HCT116 (cell line): ENCODE data around the gene DPYSL4. TPM values are rescaled to one million over a fixed set of nuclear protein-coding genes. Genes with fewer than 3 reads are reported as not detected.

ENCODE experiments used
- ATAC-seq: fragments of 200-7000 bp; cut with Tn5 transposase; 2 replicates; pipeline ENCODE4 v1.9.1; 2020; ENCODE audit warnings: mild to moderate bottlenecking, moderate library complexity
- BruUV-seq: library from RNA; stranded (reverse); fragments of 400-500 nt; replicated peaks from 2 replicates; lab custom pipeline; 2021; lab: Mats Ljungman, UMichigan
- CTCF ChIA-PET: fragments of 300-600 bp; sonication (Branson Sonifier 250); formaldehyde crosslinking; loops from one replicate; lab custom pipeline; 2021; ENCODE audit warnings: antibody characterized with exemption; lab: Charles Lee
- POLR2A ChIA-PET: fragments of 300-600, 350-600 bp; sonication (Branson Sonifier 250); formaldehyde crosslinking; loops from one replicate; lab custom pipeline; 2021; ENCODE audit warnings: antibody characterized with exemption; lab: Charles Lee
- RAD21 ChIA-PET, 2 experiments: fragments of 300-600 bp; sonication (Branson Sonifier 250); formaldehyde crosslinking; loops; one replicate each; lab custom pipeline; 2023; ENCODE audit warnings: low total read pairs in 2 of 2; ENCODE audit not compliant: uncharacterized antibody in 2 of 2, unreplicated experiment in 2 of 2, low non-redundant PET in 1 of 2; lab: Charles Lee
- DNase-seq: peaks from one replicate; pipeline ENCODE4 v3.0.0-alpha.2; 2010; ENCODE audit warnings: low read depth, low spot score
- H2AFZ ChIP-seq: fragments of 200-600 bp; shearing (Covaris generic), sonication (generic); 2 replicates; pipeline ENCODE4 v1.6.1; 2017; ENCODE audit warnings: low read depth, mixed run types, mixed read lengths, antibody characterized with exemption, low read length; ENCODE audit not compliant: poor library complexity, severe bottlenecking
- H3K27ac ChIP-seq: 2 replicates; pipeline ENCODE4 v1.5.1; 2012; ENCODE audit warnings: low read depth, low read length
- H3K27me3 ChIP-seq: fragments of 200-600 bp; sonication (generic); 2 replicates; pipeline ENCODE4 v1.6.1; 2016; ENCODE audit warnings: mixed run types, low read length, mixed read lengths; ENCODE audit not compliant: insufficient read depth
- H3K36me3 ChIP-seq, 2 experiments: fragments of 200-500 bp in 1 of 2; fragments of 200-600 bp in 1 of 2; sonication (Bioruptor generic) in 1 of 2; sonication (generic) in 1 of 2; 2 replicates each; pipeline versions ENCODE4 v1.5.1 to v1.6.1; 2014 to 2016; ENCODE audit warnings: low read length in 2 of 2, inconsistent platforms in 1 of 2, mixed read lengths in 1 of 2, mixed run types in 1 of 2; ENCODE audit not compliant: insufficient read depth in 2 of 2, control insufficient read depth in 1 of 2
- H3K4me1 ChIP-seq, 2 experiments: fragments of 200-600 bp in 1 of 2; sonication (generic) in 1 of 2; 2 replicates each; pipeline versions ENCODE4 v1.5.1 to v1.6.1; 2012 to 2017; ENCODE audit warnings: low read length in 2 of 2, inconsistent platforms in 1 of 2, mild to moderate bottlenecking in 1 of 2, mixed read lengths in 1 of 2, mixed run types in 1 of 2, moderate library complexity in 1 of 2; ENCODE audit not compliant: insufficient read depth in 2 of 2, control insufficient read depth in 1 of 2
- H3K4me2 ChIP-seq: fragments of 200-600 bp; sonication (generic); 2 replicates; pipeline ENCODE4 v1.6.1; 2017; ENCODE audit warnings: mixed run types, low read length, mixed read lengths
- H3K4me3 ChIP-seq, 2 experiments: fragments of 200-600 bp in 1 of 2; sonication (generic) in 1 of 2; replicated peaks in 1 of 2; 2 replicates each; pipeline ENCODE4 v1.5.1; 2011 to 2016; ENCODE audit warnings: low read length in 2 of 2, control low read depth in 1 of 2, low read depth in 1 of 2, mild to moderate bottlenecking in 1 of 2, mixed read lengths in 1 of 2, mixed run types in 1 of 2
- H3K79me2 ChIP-seq: fragments of 200-600 bp; sonication (generic); 2 replicates; pipeline ENCODE4 v1.6.1; 2017; ENCODE audit warnings: mild to moderate bottlenecking, mixed run types, low read length, moderate library complexity, mixed read lengths; ENCODE audit not compliant: insufficient read depth
- H3K9ac ChIP-seq: fragments of 200-600 bp; sonication (generic); 2 replicates; pipeline ENCODE4 v1.6.1; 2016; ENCODE audit warnings: low read length, mixed read lengths
- H3K9me2 ChIP-seq: fragments of 200-600 bp; sonication (generic), shearing (Covaris generic); 2 replicates; pipeline ENCODE4 v1.6.1; 2017; ENCODE audit warnings: mixed run types, mild to moderate bottlenecking, moderate library complexity; ENCODE audit not compliant: insufficient read depth
- H3K9me3 ChIP-seq, 2 experiments: fragments of 200-500 bp in 1 of 2; fragments of 200-600 bp in 1 of 2; sonication (Bioruptor generic) in 1 of 2; sonication (generic) in 1 of 2; 2 replicates each; pipeline ENCODE4 v1.6.1; 2014 to 2017; ENCODE audit warnings: low read length in 2 of 2, mixed read lengths in 2 of 2, inconsistent platforms in 1 of 2, low read depth in 1 of 2, mild to moderate bottlenecking in 1 of 2, mixed run types in 1 of 2, moderate library complexity in 1 of 2; ENCODE audit not compliant: control insufficient read depth in 1 of 2, insufficient read depth in 1 of 2
- H4K20me1 ChIP-seq: fragments of 200-600 bp; sonication (generic), shearing (Covaris generic); 2 replicates; pipeline ENCODE4 v1.6.1; 2017; ENCODE audit warnings: mixed run types, mild to moderate bottlenecking, moderate library complexity; ENCODE audit not compliant: insufficient read depth
- CEBPB ChIP-seq: IDR thresholded peaks from 2 replicates; pipeline ENCODE4 v1.6.1; 2012; ENCODE audit warnings: low read depth
- EGR1 ChIP-seq: IDR thresholded peaks from 2 replicates; pipeline ENCODE4 v1.6.1; 2012; ENCODE audit warnings: low read depth
- EZH2 ChIP-seq: fragments of 200-600 bp; sonication (generic); IDR thresholded peaks from 2 replicates; pipeline ENCODE4 v1.6.1; 2017; ENCODE audit warnings: antibody characterized with exemption, mixed run types
- POLR2A ChIP-seq: IDR thresholded peaks from 2 replicates; pipeline ENCODE4 v1.7.0; 2011; ENCODE audit warnings: borderline replicate concordance; ENCODE audit not compliant: insufficient read depth, insufficient read length; ENCODE audit errors: extremely low read depth
- POLR2AphosphoS5 ChIP-seq: IDR thresholded peaks from 2 replicates; pipeline ENCODE4 v1.6.1; 2011; ENCODE audit warnings: mild to moderate bottlenecking, low read depth, low read length, moderate library complexity
- TCF7L2 ChIP-seq: IDR thresholded peaks from 2 replicates; pipeline ENCODE4 v1.7.0; 2011; ENCODE audit warnings: borderline replicate concordance, inconsistent platforms; ENCODE audit not compliant: insufficient read depth, insufficient read length; ENCODE audit errors: extremely low read depth
- ZNF274 ChIP-seq: fragments of 200-500 bp; sonication (Bioruptor generic); IDR thresholded peaks from 2 replicates; pipeline ENCODE4 v1.6.1; 2014; ENCODE audit warnings: mild to moderate bottlenecking, low read depth, low read length, inconsistent platforms
- intact Hi-C: fragments of 100-400 bp; cut with micrococcal nuclease; formaldehyde crosslinking; loops from 2 replicates; pipeline ENCODE4 v1.10.0; 2022
- total RNA-seq: library from RNA; stranded (reverse); gene quantifications from one replicate; pipeline ENCODE4 v1.2.1, GENCODE V29; 2021; ENCODE audit not compliant: unreplicated experiment
- TF ChIP-seq, protein P1 (sequence below): IDR thresholded peaks from 2 replicates; pipeline ENCODE4 v1.6.1; 2012
- TF ChIP-seq, protein P2 (sequence below), 3 experiments: fragments of 200-600 bp in 1 of 3; sonication (generic) in 1 of 3; IDR thresholded peaks in 2 of 3; conservative IDR thresholded peaks in 1 of 3; 2 replicates each; pipeline ENCODE4 v1.5.1; 2012 to 2017; ENCODE audit warnings: low read depth in 2 of 3, low read length in 2 of 3, antibody characterized with exemption in 1 of 3, borderline replicate concordance in 1 of 3, control low read depth in 1 of 3, mild to moderate bottlenecking in 1 of 3, mixed read lengths in 1 of 3, mixed run types in 1 of 3, moderate library complexity in 1 of 3; ENCODE audit not compliant: insufficient read depth in 1 of 3

The DPYSL4 gene
- total RNA-seq, 1 experiment from 2014 or later, result 5.4 TPM

DNA sequence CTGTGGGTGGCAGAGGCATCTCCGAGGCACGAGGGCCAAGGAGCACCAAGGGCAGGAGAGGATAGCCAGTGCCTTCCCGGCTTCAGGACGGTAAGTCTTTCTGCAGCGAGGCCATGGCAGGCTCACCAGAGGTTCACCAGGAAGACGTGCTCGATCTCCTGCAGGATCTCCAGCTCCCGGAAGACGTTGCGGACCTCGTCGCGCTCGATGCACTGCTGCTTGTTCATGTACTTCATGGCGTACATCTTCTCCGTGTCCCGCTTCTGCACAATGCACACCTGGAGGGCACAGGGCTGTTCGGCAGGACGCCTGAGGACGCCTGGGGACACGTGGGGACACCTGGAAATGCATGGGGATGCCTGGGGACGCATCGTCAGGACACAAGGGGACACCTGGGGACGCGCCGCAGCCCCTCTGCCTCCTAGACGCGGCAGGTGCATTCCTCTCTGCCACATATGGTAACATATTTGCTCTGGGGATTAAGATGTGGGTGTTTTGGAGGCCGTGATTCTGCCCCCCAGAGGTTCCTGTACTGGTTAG lies 41.2 kb downstream of the DPYSL4 start:
- no peak for ATAC-seq
- RAD21 ChIA-PET, result no interaction called here
- Histone ChIP-seq H3K4me1 (no peaks in the 10 kb centered on the region), H3K9me2 (no peaks in the 10 kb centered on the region), H3K79me2 (no peaks in the 10 kb centered on the region), H4K20me1 (no peaks in the 10 kb centered on the region), H3K4me3 (no peak overlapping the region), H3K27ac (no peak overlapping the region), H3K4me2 (no peak overlapping the region), H3K36me3 (no peaks in the 10 kb centered on the region), H3K27me3 (no peaks in the 10 kb centered on the region), H3K9ac (no peak overlapping the region)
- BruUV-seq, result no TSS peak
- intact Hi-C loops, result no loop called here
- POLR2A ChIA-PET, result no interaction called here
- TF ChIP-seq ZNF274 (no peak), TCF7L2 (no peak), EZH2 (no peak), EGR1 (no peak), CEBPB (no peak), POLR2AphosphoS5 (no peak), POLR2A (no peak)
- TF ChIP-seq, protein P1, sequence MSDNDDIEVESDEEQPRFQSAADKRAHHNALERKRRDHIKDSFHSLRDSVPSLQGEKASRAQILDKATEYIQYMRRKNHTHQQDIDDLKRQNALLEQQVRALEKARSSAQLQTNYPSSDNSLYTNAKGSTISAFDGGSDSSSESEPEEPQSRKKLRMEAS, result no peak
- TF ChIP-seq, protein P2, sequence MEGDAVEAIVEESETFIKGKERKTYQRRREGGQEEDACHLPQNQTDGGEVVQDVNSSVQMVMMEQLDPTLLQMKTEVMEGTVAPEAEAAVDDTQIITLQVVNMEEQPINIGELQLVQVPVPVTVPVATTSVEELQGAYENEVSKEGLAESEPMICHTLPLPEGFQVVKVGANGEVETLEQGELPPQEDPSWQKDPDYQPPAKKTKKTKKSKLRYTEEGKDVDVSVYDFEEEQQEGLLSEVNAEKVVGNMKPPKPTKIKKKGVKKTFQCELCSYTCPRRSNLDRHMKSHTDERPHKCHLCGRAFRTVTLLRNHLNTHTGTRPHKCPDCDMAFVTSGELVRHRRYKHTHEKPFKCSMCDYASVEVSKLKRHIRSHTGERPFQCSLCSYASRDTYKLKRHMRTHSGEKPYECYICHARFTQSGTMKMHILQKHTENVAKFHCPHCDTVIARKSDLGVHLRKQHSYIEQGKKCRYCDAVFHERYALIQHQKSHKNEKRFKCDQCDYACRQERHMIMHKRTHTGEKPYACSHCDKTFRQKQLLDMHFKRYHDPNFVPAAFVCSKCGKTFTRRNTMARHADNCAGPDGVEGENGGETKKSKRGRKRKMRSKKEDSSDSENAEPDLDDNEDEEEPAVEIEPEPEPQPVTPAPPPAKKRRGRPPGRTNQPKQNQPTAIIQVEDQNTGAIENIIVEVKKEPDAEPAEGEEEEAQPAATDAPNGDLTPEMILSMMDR (IDR thresholded peaks at IDR 0.05 in 2 of 3, conservative IDR thresholded peaks at IDR 0.05 in 1 of 3; ENCODE audit: borderline replicate concordance in 1 of 3, insufficient read depth in 1 of 3, low read depth in 2 of 3, low read length in 2 of 3), result no peak
- TF ChIP-seq, all 23 proteins: peak for 0
- no peak for DNase-seq
- Histone ChIP-seq H2AFZ (no peak overlapping the region), H3K9me3 (no peaks in the 10 kb centered on the region)
- CTCF ChIA-PET, result no interaction called here
